ENCODE measurements around the gene CFAP97.
"Not testable (repeated sequence)": the region's sequence is repeated elsewhere in the genome, so short reads cannot be mapped to it uniquely, and the experiment has no call there.

GRCh38 chr4:185240486-185240885, 36.7 kb upstream of the CFAP97 start:
- not testable (repeated sequence) for TF ChIP-seq CTCF (IDR thresholded peaks at IDR 0.05; ENCODE audit: low read depth, low read length); EZH2phosphoT487 (IDR thresholded peaks at IDR 0.05; ENCODE audit: low read depth)
